RPMI8226 (cell line): ENCODE measurements around the gene ADGRG6.

ENCODE experiments used
- DNase-seq: peaks from one replicate; pipeline ENCODE4 v3.0.0-alpha.2; 2015

The ADGRG6 gene

DNA sequence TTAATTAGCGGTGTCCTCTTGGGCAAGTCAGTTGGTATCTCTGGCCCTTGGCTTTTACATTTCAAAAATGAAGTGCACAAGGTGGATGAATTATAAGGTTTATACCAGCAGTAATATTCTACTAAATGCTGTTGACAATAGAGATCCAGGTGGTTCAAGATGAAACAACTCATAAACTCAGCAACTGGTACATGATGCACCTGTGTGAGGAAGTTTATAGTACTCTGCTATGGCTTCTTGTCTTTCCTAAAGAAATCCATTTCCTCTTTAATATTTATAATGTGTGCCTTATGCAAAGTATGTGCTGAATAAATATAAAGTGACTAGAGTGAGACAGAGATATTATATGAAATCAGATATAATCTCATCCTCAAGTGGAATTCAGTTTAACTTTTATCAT lies 48.5 kb downstream of the ADGRG6 start:
- no peak for DNase-seq

DNA sequence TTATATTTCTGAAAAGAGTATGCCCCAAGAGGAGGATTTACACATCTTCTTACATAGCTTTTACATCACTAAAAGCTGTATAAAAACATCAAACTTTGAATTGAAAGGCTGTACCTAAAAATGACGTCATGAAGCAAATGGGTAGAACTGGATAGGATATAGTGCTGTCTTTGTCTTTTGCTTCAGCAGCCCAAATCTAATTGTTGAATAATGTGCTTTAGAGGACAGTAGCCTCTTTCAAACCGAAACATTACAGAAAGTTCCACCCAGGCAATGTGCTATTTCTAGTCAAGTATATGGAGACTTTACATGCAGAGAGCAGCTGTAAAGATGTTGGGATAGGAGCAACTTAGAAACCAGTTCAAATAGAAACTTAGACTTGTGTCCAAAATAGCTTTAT lies 51.9 kb downstream of the ADGRG6 start:
- DNase-seq, result no peak

GRCh38 chr6:142354650-142355049 lies 52.8 kb downstream of the ADGRG6 start:
- DNase-seq, result no peak

GRCh38 chr6:142355520-142356174 lies 53.8 kb downstream of the ADGRG6 start:
- peak; percentile 45 for DNase-seq

GRCh38 chr6:142356201-142356883 lies 54.5 kb downstream of the ADGRG6 start:
- DNase-seq, result peak; percentile 3

- no peak for DNase-seq
Measured at GRCh38 chr6:142356884-142357225, 55.0 kb downstream of the ADGRG6 start.

- no peak for DNase-seq
Measured at GRCh38 chr6:142357879-142358278, 56.1 kb downstream of the ADGRG6 start.

- peak; percentile 46 for DNase-seq
Measured at GRCh38 chr6:142359271-142359960, 57.6 kb downstream of the ADGRG6 start.

DNA sequence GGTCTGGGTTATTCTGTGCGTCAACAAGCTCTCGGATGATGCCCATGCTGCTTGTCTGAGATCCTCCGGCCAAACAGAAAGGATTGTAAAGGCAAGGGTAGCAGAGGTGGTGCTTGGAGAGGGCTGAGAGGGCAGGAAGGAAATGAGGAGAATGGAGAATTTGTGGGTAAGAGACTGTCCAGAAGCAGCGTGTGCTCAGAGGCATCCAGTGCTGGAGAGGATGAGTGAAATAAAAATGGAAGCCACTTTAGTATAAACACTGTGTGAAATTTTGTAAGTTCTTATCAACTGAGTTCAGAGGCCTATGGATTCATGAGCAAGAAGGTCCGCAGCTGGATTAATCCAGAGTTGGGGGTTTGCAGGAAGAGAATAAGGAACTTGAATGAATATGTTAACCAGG lies 59.5 kb downstream of the ADGRG6 start:
- no peak for DNase-seq

- DNase-seq, result no peak
Measured at GRCh38 chr6:142361779-142362750, 60.3 kb downstream of the ADGRG6 start.

DNA sequence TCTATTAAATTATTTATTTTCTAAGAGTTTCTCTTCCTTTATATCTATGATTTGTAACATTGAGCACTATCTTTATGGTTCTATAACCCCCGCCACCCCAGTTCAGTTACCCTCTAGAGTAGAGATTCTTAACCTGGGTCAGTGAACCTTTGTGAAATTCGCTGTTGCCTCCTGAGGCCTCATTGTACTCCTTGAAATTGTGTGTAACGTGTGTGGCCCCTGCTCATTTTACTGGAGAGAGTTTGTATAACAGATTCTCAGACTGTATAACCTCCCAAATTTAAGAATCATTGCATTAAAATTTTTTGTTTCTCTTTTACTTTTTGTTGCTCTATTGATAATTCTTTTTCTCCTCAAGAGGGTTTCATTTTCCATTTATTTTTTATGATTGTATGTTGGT lies 65.3 kb downstream of the ADGRG6 start:
- no peak for DNase-seq

GRCh38 chr6:142367501-142368018 lies 65.8 kb downstream of the ADGRG6 start:
- DNase-seq, result no peak

DNA sequence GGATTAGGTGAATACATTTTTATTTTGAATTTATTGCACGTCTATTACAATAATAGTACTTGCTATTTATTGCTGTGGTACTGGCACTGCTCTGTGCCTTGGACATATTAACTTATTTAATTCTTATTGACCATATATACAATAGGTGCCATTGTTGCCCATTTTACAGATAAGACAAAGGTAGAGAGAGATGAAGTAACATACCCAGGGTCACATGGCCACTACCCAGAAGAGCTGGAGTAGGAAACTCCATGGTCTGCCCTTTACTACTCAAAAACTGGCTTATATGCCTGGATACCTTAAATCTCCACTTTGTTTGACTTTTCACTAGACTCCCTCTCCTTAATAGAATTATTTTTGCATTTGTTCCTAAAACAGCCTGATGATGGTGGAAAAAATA lies 67.5 kb downstream of the ADGRG6 start:
- no peak for DNase-seq

DNA sequence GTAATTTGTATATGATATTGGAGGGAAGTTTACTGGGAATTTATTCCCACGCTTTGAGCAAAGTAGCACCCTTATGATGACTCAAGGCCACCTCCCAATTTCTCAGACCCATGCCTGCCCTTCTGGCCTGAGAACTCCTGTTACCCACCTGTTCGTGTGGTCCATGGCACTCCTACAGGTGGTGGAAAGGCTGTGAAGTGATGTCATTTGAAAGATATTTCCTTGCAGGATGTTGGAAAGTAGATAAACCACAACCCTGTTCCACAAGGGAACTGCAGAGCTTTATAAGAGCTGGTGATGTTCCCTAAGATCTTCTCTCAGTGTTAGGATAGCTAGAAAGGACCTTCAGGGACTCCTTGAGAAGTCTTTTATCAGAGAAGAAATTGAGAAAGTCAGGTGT lies 70.5 kb downstream of the ADGRG6 start:
- DNase-seq, result no peak

DNA sequence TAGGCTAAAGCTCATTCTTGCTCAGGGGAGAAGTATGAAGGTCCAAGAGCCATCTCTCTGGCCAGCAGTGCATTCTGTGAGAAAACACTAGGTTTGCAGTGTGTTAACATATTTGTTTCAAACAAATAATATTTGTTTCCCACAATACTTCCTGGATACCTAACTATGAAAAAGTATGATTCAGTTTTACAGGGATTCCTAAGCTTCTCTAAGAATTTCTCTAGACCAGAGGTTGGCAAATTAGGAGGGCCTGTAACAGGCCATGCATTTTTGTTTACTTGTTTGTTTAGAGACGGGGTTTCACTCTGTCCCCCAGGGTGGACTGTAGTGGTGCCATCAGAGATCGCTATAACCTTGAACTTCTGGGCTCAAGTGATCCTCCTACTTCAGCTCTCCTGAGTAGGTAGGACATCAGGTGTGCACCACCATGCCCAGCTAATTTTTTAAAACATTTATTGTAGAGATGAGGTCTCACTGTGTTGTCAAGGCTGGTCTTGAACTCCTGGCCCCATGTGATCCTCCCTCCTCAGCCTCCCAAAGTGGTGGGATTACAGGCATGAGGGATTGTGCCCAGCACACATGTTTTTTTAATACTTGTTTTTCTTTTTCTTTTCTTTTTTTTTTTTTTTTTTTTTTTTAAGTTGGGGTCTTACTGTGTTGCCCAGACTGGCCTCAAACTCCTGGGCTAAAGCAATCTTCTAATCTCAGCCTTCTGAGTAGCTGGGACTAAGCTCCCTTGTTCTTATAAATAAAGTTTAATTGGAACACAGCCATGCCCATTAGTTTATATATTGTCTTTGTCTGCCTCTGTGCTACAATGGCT lies 71.7 kb downstream of the ADGRG6 start:
- no peak for DNase-seq

DNA sequence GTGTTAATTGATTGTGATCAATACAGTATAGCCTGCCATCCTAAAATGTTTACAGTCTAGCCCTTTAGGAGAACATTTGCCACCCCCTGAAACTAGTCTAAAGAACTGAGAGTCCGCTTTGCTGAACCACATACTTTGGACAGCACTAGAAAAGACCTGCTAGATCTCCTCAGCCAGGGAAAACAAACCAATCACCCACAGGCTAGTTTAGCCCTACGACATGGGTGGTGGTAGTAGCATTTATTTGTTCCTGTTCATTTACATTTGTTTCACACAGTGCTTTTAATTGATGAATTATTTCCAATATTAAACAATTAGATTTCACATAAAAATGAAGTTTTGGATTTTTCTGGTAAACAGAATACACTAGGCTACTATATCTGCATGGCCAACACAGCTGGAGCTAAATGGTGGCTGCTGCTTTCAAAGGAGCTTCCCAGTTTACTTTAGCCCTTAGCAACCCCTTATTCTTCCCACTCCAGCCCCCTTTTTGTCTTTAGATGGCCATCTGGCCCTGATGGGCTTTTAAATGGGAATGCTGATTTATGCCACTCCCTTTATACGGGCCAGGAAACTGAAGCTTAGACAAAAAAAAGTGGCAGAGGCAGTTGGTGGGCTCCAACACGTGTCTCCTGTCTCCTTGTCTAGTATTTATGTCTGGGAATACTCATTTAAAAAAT lies 72.4 kb downstream of the ADGRG6 start:
- DNase-seq, result no peak

- DNase-seq, result no peak
Measured at GRCh38 chr6:142374965-142375733, 73.3 kb downstream of the ADGRG6 start.

DNA sequence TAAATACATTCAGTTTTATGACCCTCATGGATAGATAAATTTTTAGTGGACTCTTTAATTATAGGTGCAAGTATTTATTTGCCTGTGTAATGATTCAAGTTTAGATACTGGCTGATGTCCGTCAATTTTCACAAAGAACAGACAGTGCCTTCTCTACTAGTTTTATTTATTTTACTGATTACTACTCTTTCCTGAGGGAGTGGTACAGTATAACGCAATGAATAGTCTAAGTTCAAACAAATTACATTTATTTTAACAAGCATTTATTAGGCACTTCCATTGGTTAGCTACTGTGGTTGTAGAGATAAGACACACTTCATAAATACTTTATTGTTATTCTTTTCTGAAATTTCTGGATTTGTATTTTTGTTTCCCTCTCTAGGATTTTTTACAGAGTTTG lies 74.3 kb downstream of the ADGRG6 start:
- no peak for DNase-seq

DNA sequence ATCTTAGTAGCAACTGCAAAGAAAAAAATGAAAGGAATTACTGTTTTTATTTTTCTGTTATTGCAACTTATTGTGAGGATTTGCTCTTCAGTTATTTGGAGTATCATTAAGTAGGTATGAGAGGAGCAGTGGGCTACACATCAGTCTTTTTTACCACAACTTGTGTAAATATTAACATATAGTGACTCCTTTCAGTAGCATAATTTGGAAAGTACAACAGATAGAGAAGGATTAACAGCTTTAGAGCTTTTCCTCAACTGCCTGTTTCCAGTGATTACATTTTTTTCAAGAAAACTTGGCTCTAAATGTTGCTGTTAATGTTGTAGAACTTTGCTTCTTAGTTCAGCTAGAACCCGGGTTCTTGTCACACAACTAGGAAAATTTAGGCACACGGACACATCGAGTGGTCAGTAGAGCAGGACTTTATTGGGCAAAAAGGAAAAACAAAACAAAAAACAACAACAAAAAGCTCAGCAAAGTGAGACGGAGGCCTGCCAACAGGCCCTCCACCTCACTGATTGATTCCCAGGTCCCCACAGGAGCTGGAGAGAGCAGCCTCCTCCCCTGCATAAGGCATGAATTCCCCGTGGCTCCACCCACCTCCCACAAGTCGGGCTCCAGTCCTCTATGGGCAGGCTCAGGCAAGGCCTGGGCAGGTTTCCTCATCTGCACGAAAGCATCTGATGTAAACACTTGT lies 75.1 kb downstream of the ADGRG6 start:
- DNase-seq, result no peak

DNA sequence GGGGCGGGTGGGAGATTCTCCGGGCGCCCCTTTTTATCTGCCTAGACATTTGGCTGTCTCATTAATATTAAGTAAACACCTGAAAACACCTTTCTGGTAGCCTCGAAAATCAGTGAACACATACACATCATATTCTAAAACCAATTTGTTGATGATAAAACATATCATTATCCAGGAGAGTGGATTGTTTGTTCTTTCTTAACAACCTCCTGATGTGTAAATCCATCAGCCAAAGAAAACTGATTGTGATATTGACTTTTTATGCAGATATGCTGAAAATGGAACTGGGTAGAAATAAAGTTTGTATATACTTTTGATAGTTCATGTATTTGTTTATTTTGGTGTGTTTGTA lies 75.7 kb downstream of the ADGRG6 start:
- DNase-seq, result no peak
